ENCODE measurements around the gene DUS2.

DNA sequence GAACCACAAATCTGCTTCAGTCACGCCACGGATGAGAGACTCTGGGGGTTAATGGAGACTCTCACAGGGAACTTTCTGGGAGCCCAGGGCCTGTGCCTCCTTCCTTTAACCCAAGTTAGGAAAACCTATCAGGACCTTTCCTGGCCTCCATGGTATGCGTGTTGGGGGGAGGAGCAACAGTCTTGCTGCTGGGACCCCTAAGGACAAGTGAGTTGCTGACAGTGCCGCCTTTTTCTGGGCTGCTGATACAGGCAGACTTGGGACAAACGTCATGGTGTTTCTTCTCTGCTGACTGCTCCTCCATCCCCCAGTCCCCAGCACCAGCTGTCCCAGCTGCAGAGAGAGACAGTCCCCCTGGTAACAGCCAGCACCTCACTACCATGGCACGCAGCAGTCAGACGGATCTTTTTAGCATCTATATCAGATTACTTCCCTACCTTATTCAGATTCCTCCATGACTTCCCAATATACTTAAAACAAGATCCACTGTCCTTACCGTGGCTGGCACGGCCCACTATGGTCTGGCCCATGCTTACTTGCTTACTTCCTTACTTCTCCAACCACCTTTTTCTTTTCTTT, 13.8 kb upstream of the DUS2 start:
- TF ChIP-seq CTCF (conservative IDR thresholded peaks at IDR 0.05; ENCODE audit: low read length) (no peak), EZH2phosphoT487 (IDR thresholded peaks at IDR 0.05; ENCODE audit: borderline replicate concordance, low read depth, low read length) (no peak)

Measured in OCI-LY7 (cell line).